D721Med (cell line): ENCODE measurements around the gene DYRK1A.

Source experiments
- DNase-seq: peaks from one replicate; pipeline ENCODE4 v3.0.0; 2011; ENCODE audit warnings: low spot score; ENCODE audit not compliant: insufficient read length
- FAIRE-seq: peaks from 2 replicates; lab custom pipeline; 2011; peaks lifted over from hg19 to GRCh38; lab: Jason Lieb, UNC
- TF ChIP-seq, protein P1 (sequence below): IDR thresholded peaks from 2 replicates; pipeline ENCODE4 v1.5.1; 2012; ENCODE audit warnings: mild to moderate bottlenecking, control low read depth; ENCODE audit not compliant: insufficient read depth; ENCODE audit errors: missing control alignments

Gene DYRK1A

DNA sequence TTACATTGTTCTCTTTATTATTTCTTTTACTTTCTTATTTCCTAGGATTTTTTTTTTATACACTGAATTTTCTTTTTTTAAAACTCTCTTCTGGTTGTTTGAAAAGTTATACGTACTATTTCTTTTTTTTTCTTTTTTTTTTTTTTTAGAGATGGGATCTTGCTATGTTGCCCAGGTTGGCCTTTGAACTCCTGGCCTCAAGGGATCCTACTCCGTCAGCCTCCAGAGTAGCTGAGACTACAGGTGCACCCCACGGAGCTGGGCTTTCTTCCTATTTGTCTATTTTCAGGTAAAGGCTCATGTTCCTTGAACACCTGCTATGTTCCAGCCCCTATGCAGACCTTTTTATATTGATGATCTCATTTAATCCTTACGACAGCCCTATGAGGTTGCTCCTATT is 29.4 kb upstream of the DYRK1A start:
- no peak for DNase-seq
- TF ChIP-seq, protein P1, sequence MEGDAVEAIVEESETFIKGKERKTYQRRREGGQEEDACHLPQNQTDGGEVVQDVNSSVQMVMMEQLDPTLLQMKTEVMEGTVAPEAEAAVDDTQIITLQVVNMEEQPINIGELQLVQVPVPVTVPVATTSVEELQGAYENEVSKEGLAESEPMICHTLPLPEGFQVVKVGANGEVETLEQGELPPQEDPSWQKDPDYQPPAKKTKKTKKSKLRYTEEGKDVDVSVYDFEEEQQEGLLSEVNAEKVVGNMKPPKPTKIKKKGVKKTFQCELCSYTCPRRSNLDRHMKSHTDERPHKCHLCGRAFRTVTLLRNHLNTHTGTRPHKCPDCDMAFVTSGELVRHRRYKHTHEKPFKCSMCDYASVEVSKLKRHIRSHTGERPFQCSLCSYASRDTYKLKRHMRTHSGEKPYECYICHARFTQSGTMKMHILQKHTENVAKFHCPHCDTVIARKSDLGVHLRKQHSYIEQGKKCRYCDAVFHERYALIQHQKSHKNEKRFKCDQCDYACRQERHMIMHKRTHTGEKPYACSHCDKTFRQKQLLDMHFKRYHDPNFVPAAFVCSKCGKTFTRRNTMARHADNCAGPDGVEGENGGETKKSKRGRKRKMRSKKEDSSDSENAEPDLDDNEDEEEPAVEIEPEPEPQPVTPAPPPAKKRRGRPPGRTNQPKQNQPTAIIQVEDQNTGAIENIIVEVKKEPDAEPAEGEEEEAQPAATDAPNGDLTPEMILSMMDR, result no peak
- no peak for FAIRE-seq

- FAIRE-seq (no peak), DNase-seq (no peak)
- TF ChIP-seq, protein P1, result no peak
These were observed 28.7 kb upstream of the DYRK1A start for GRCh38 chr21:37337831-37338230.

- no peak for FAIRE-seq
These were observed 27.7 kb upstream of the DYRK1A start for GRCh38 chr21:37338671-37339551.

GRCh38 chr21:37339552-37339939 is 27.0 kb upstream of the DYRK1A start:
- TF ChIP-seq, protein P1, result no peak
- no peak for FAIRE-seq

More at GRCh38 chr21:37338671-37339551, 27.7 kb upstream of the DYRK1A start:
- TF ChIP-seq, protein P1, result no peak
- DNase-seq, result no peak

DNA sequence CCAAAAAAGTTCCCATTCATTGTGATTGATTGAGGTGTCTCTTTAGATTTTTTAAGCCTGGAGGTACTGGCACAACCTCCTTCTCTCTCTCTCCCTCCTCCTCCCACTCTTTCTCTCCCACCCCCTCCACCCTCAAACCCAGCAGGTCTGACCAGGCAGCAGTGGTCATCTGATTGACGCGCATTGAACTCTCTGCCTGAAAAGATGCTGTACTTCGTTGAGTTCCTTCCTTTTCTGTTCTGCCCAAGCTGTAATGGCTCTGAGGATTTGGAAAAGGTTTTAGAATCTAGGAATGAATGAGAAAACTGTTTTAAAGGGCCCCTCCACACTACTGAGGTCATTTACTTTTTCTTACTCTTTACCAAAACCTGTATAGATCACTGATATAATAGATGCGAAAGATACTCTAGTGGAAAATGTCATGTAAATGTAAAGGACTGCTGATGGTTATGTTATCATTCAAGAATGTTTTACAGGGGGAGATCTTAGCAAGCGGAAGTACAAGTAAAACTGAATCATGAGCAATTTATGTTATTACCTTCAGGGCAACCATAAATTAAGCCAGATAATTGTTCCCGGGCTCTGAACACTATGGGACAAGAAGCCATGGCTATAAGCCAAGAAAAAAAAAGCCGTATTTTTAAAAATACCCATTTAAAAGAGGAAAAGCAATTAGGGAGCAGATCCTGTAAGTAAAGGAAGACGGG is 25.2 kb upstream of the DYRK1A start:
- FAIRE-seq, result no peak
- DNase-seq, result no peak
- TF ChIP-seq, protein P1, result no peak

More at GRCh38 chr21:37339552-37339939, 27.0 kb upstream of the DYRK1A start:
- DNase-seq, result no peak

DNA sequence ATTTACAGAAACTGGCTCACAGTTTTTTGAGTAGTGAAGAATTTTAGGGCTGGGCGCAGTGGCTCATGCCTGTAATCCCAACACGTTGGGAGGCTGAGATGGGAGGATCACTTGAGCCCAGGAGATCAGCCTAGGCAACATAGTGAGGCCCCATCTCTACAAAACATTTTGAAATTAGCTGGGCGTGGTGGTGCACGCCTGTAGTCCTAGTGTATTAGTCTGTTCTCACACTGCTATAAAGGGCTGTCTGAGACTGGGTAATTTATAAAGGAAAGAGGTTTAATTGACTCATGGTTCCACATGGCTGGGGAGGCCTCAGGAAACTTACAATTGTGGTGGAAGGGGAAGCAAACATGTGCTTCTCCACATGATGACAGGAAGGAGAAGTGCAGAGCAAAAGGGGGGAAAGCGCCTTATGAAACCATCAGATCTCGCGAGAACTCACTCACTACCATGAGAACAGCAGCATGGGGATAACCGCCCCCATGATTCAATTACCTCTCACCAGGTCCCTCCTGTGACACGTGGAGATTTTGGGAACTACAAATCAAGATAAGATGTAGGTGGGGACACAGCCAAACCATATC is 24.4 kb upstream of the DYRK1A start:
- FAIRE-seq (no peak), DNase-seq (no peak)
- TF ChIP-seq, protein P1, result no peak
